Activated CD4-positive, CD25-positive, alpha-beta regulatory T cell treated with anti-CD3 and anti-CD28 coated beads, Interleukin-2, amount 50 U/mL, for 16 hours (primary cell): ENCODE data around the gene PEX14.

Source experiments
- DNase-seq: peaks from one replicate; pipeline ENCODE4 v3.0.0-alpha.2; 2020; ENCODE audit warnings: low read depth, low spot score

The PEX14 gene

GRCh38 chr1:10615932-10616671, 141.4 kb downstream of the PEX14 start:
- no peak for DNase-seq

- no peak for DNase-seq
Measured at GRCh38 chr1:10616696-10617095, 141.9 kb downstream of the PEX14 start.

GRCh38 chr1:10617318-10617717, 142.6 kb downstream of the PEX14 start:
- DNase-seq, result no peak

GRCh38 chr1:10617931-10618885, 143.5 kb downstream of the PEX14 start:
- no peak for DNase-seq

GRCh38 chr1:10620776-10621175, 146.0 kb downstream of the PEX14 start:
- no peak for DNase-seq

- DNase-seq, result no peak
Measured at GRCh38 chr1:10621906-10622305, 147.2 kb downstream of the PEX14 start.

GRCh38 chr1:10622910-10623685, 148.3 kb downstream of the PEX14 start:
- DNase-seq, result no peak

GRCh38 chr1:10623686-10624145, 149.0 kb downstream of the PEX14 start:
- DNase-seq, result no peak

GRCh38 chr1:10624256-10625050, 149.7 kb downstream of the PEX14 start:
- no peak for DNase-seq

- DNase-seq, result no peak
Measured at GRCh38 chr1:10625076-10625475, 150.3 kb downstream of the PEX14 start.

GRCh38 chr1:10625554-10625953, 150.8 kb downstream of the PEX14 start:
- no peak for DNase-seq

- no peak for DNase-seq
Measured at GRCh38 chr1:10626131-10626731, 151.5 kb downstream of the PEX14 start.

GRCh38 chr1:10626791-10627410, 152.2 kb downstream of the PEX14 start:
- DNase-seq, result no peak

- no peak for DNase-seq
Measured at GRCh38 chr1:10628685-10629084, 153.9 kb downstream of the PEX14 start.

- DNase-seq, result no peak
Measured at GRCh38 chr1:10629091-10629815, 154.5 kb downstream of the PEX14 start.

GRCh38 chr1:10629816-10630571, 155.2 kb downstream of the PEX14 start:
- no peak for DNase-seq

GRCh38 chr1:10630661-10631120, 155.9 kb downstream of the PEX14 start:
- DNase-seq, result no peak

- DNase-seq, result no peak
Measured at GRCh38 chr1:10631121-10631810, 156.5 kb downstream of the PEX14 start.
